ENCODE measurements around the gene KRCC1.
"Not testable (repeated sequence)": the region's sequence is repeated elsewhere in the genome, so short reads cannot be mapped to it uniquely, and the experiment has no call there.

Gene KRCC1

GRCh38 chr2:88038263-88039105 is 17.1 kb downstream of the KRCC1 start:
- no peak for DNase-seq

GRCh38 chr2:88036606-88037005 is 19.0 kb downstream of the KRCC1 start:
- DNase-seq = no peak

- DNase-seq = no peak
Measured at GRCh38 chr2:88036182-88036581, 19.4 kb downstream of the KRCC1 start.

DNA sequence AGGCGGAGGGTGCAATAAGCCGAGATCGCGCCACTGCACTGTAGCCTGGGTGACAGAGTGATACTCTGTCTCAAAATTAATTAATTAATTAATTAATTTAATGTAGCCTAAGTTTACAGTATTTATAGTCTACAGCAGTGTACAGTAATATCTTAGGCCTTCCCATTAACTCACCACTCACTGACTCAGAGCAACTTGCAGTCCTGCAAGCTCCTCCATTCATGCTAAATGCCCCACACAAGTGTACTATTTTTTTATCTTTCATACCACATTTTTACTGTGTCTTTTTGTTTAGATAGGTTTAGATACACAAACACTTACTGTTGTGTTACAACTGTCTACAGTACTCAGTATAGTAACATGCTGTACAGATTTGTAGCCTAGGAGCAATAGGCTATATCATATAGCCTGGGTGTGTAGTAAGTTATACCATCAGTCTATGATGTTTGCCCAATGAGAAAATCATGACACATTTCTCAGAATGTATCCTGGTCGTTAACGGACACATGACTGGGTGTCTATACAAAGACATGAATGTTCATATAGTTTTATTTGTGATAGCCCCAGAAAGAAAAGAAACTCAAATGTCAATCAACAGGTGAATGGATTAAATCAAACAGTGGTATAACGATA is 23.4 kb downstream of the KRCC1 start:
- no peak for DNase-seq

- DNase-seq = no peak
Measured at GRCh38 chr2:88028931-88029330, 26.7 kb downstream of the KRCC1 start.

- no peak for DNase-seq
Measured at GRCh38 chr2:88027697-88028389, 27.7 kb downstream of the KRCC1 start.

GRCh38 chr2:88024509-88024908 is 31.1 kb downstream of the KRCC1 start:
- DNase-seq = no peak

- DNase-seq = no peak
Measured at GRCh38 chr2:88022669-88022921, 33.0 kb downstream of the KRCC1 start.

GRCh38 chr2:88019985-88020384 is 35.6 kb downstream of the KRCC1 start:
- no peak for DNase-seq

DNA sequence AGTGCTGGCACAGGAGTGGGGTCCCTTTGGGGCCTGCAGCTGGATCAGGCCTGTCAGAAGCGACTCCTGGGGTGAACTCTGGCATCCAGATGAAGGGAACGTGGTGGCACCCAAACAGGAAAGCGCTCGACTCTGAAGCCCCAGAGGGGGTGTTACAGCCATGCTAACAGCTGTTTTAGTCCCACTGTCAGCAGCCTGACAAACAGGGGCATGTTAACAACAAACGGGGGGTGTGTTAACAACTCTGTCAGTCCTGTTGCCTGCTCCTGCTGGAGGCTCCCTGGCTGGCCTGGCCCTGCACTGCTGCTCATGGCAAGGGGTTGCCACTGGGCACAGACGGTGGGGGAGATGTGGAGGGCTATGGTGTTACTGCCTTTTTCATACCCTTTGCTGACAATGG is 36.7 kb downstream of the KRCC1 start:
- DNase-seq = no peak

GRCh38 chr2:88018077-88018805 is 37.3 kb downstream of the KRCC1 start:
- not testable (repeated sequence) for DNase-seq

GRCh38 chr2:88017780-88018038 is 37.9 kb downstream of the KRCC1 start:
- not testable (repeated sequence) for DNase-seq

- DNase-seq = no peak
Measured at GRCh38 chr2:88016960-88017779, 38.4 kb downstream of the KRCC1 start.

GRCh38 chr2:88016086-88016959 is 39.3 kb downstream of the KRCC1 start, which contains the start of gene RNU2-63P:
RNU2-63P (minus strand) TSS chr2:88016547.
- DNase-seq = peak; percentile 65

- DNase-seq = no peak
Measured at GRCh38 chr2:88011011-88011410, 44.6 kb downstream of the KRCC1 start.

- DNase-seq = no peak
Measured at GRCh38 chr2:88010136-88010535, 45.4 kb downstream of the KRCC1 start.

GRCh38 chr2:88006912-88007439 is 48.6 kb downstream of the KRCC1 start:
- no peak for DNase-seq

GRCh38 chr2:88005776-88006175 is 49.8 kb downstream of the KRCC1 start:
- no peak for DNase-seq

DNA sequence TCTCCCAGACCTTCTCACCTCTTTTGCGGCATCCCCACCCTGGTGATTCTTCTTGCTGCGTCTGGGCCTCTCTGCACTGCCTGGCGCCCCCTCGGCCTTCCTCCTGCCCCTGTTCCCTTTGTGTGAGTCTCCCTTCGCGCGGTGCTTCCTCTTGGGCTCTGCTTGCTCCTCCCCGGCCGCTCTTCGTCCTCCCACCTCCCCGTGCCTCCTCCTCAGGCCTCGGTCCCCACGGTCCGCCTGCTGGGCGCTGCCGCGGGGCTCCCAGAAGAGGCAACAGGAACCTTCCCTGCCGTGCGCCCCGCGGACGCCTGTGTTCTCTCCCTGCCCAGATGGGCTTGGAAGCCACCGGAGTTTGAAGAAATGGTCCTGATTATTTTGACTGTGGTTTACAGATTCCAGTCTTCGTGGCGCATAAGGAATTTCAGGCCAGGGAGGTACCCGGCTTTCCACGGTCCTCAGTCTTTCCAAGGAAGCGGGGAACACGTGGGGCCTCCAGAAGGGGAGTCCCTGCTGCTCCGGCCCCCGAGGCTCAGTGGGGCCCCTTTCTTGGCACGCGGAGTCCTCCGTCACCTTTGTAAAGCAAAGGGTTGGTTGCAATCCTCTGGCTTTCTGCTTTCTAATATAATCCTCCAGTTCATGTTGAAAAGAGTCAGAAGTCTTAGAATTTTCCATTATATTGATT is 52.4 kb downstream of the KRCC1 start:
- DNase-seq = no peak

DNA sequence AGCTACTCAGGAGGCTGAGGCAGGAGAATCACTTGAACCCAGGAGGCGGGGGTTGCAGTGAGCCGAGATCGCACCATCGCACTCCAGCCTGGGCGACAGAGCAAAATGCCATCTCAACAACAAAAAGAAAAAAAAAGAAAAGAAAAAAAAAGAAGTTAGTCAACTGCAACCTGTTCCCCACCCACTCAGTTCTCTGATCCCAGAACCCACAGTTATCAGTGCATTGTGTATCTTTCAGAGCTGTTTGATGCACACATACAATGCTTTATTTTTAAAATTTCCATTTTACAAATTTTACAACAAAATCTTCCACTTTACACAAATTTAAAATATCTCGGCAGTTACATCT is 53.2 kb downstream of the KRCC1 start:
- DNase-seq = no peak

GRCh38 chr2:88000474-88000873 is 55.1 kb downstream of the KRCC1 start:
- not testable (repeated sequence) for DNase-seq
